DLD1 (cell line): ENCODE results near the gene MGMT.

Experiments used
- in situ Hi-C: cut with HindIII; loops from 2 replicates; pipeline ENCODE4 v1.10.0; 2017; ENCODE audit warnings: low sequenced_read_pairs

Gene MGMT

GRCh38 chr10:129615921-129616525 is 149.0 kb downstream of the MGMT start:
- in situ Hi-C loops: no loop called here

GRCh38 chr10:129617768-129618167 is 150.7 kb downstream of the MGMT start:
- in situ Hi-C loops: no loop called here

- in situ Hi-C loops: no loop called here
These were observed 154.0 kb downstream of the MGMT start for GRCh38 chr10:129621062-129621461.

GRCh38 chr10:129621693-129622092 is 154.7 kb downstream of the MGMT start:
- in situ Hi-C loops: no loop called here

- in situ Hi-C loops: no loop called here
These were observed 155.2 kb downstream of the MGMT start for GRCh38 chr10:129622291-129622690.

GRCh38 chr10:129622736-129623135 is 155.7 kb downstream of the MGMT start:
- in situ Hi-C loops: no loop called here

- in situ Hi-C loops: no loop called here
These were observed 157.5 kb downstream of the MGMT start for GRCh38 chr10:129624526-129624925.

- in situ Hi-C loops: no loop called here
These were observed 159.3 kb downstream of the MGMT start for GRCh38 chr10:129626309-129626708.

GRCh38 chr10:129626796-129627435 is 159.9 kb downstream of the MGMT start:
- in situ Hi-C loops: no loop called here

GRCh38 chr10:129627442-129627841 is 160.4 kb downstream of the MGMT start:
- in situ Hi-C loops: no loop called here

- in situ Hi-C loops: no loop called here
These were observed 161.8 kb downstream of the MGMT start for GRCh38 chr10:129628823-129629222.

- in situ Hi-C loops: no loop called here
These were observed 162.9 kb downstream of the MGMT start for GRCh38 chr10:129629911-129630310.

GRCh38 chr10:129631006-129631405 is 164.0 kb downstream of the MGMT start:
- in situ Hi-C loops: no loop called here

- in situ Hi-C loops: no loop called here
These were observed 165.0 kb downstream of the MGMT start for GRCh38 chr10:129631870-129632623.

GRCh38 chr10:129637010-129637409 is 170.0 kb downstream of the MGMT start:
- in situ Hi-C loops: no loop called here

- in situ Hi-C loops: no loop called here
These were observed 170.8 kb downstream of the MGMT start for GRCh38 chr10:129637846-129638245.

- in situ Hi-C loops: no loop called here
These were observed 174.3 kb downstream of the MGMT start for GRCh38 chr10:129641351-129641750.

GRCh38 chr10:129641982-129642381 is 174.9 kb downstream of the MGMT start:
- in situ Hi-C loops: no loop called here

GRCh38 chr10:129642427-129642826 is 175.4 kb downstream of the MGMT start:
- in situ Hi-C loops: no loop called here

- in situ Hi-C loops: no loop called here
These were observed 176.2 kb downstream of the MGMT start for GRCh38 chr10:129643266-129643665.

GRCh38 chr10:129645487-129645886 is 178.4 kb downstream of the MGMT start:
- in situ Hi-C loops: no loop called here

- in situ Hi-C loops: no loop called here
These were observed 179.9 kb downstream of the MGMT start for GRCh38 chr10:129646973-129647372.
